SU-DHL-6 (cell line): ENCODE measurements around the gene IQCF2.

ENCODE experiments used
- H2AFZ ChIP-seq: fragments of 200-600 bp; sonication (generic); 2 replicates; pipeline ENCODE4 v1.6.1; 2014; ENCODE audit warnings: low read depth, mild to moderate bottlenecking, moderate library complexity, mixed read lengths, antibody characterized with exemption, low read length; ENCODE audit not compliant: severe bottlenecking
- H3F3A ChIP-seq: fragments of 200-600 bp; shearing (Covaris generic); 2 replicates; pipeline ENCODE4 v1.6.0; 2016; ENCODE audit warnings: antibody characterized with exemption, mild to moderate bottlenecking; ENCODE audit not compliant: insufficient read depth
- H3K27ac ChIP-seq: fragments of 200-600 bp; sonication (generic); 2 replicates; pipeline ENCODE4 v1.5.1; 2016; ENCODE audit warnings: low read depth, mild to moderate bottlenecking, low read length, moderate library complexity, mixed read lengths
- H3K27me3 ChIP-seq: fragments of 200-600 bp; sonication (generic), shearing (Covaris generic); 2 replicates; pipeline ENCODE4 v1.6.0; 2014; ENCODE audit warnings: mild to moderate bottlenecking, low read length
- H3K36me3 ChIP-seq: fragments of 200-600 bp; sonication (generic); 2 replicates; pipeline ENCODE4 v1.6.1; 2014; ENCODE audit warnings: mild to moderate bottlenecking, low read length, mixed read lengths
- H3K4me2 ChIP-seq: fragments of 300-600, 200-600 bp; shearing (Covaris generic), sonication (generic); 2 replicates; pipeline ENCODE4 v1.6.0; 2014; ENCODE audit warnings: low read length, low read depth, mild to moderate bottlenecking; ENCODE audit not compliant: poor library complexity, severe bottlenecking
- H3K4me3 ChIP-seq: fragments of 200-600 bp; sonication (generic); 2 replicates; pipeline ENCODE4 v1.5.1; 2014; ENCODE audit warnings: antibody characterized with exemption, low read length, mild to moderate bottlenecking, mixed read lengths; ENCODE audit not compliant: insufficient read depth, poor library complexity, severe bottlenecking
- H3K79me2 ChIP-seq: fragments of 200-600 bp; sonication (generic); 2 replicates; pipeline ENCODE4 v1.6.1; 2014; ENCODE audit warnings: mild to moderate bottlenecking, low read length, moderate library complexity; ENCODE audit not compliant: insufficient read depth
- H3K9ac ChIP-seq: fragments of 200-600 bp; sonication (generic); 2 replicates; pipeline ENCODE4 v1.7.0; 2014; ENCODE audit warnings: mild to moderate bottlenecking, low read length
- H3K9me2 ChIP-seq: fragments of 200-600 bp; sonication (generic); replicated peaks from 2 replicates; pipeline ENCODE4 v1.6.1; 2014; ENCODE audit warnings: low read length; ENCODE audit not compliant: insufficient read depth
- H3K9me3 ChIP-seq: fragments of 200-600 bp; sonication (generic); 2 replicates; pipeline ENCODE4 v1.6.1; 2014; ENCODE audit warnings: low read length, mixed read lengths; ENCODE audit not compliant: insufficient read depth
- H4K20me1 ChIP-seq: fragments of 200-600 bp; sonication (generic); 2 replicates; pipeline ENCODE4 v1.6.1; 2014; ENCODE audit warnings: low read depth, mild to moderate bottlenecking, antibody characterized with exemption, low read length, moderate library complexity, mixed read lengths
- EZH2phosphoT487 ChIP-seq: fragments of 200-600 bp; sonication (generic), shearing (Covaris generic); conservative IDR thresholded peaks from 2 replicates; pipeline ENCODE4 v1.6.1; 2018; ENCODE audit warnings: mild to moderate bottlenecking, antibody characterized with exemption, low read length, moderate library complexity, mixed read lengths
- TF ChIP-seq, protein P1 (sequence below): fragments of 200-600 bp; sonication (generic); IDR thresholded peaks from one replicate; pipeline ENCODE4 v1.5.1; 2017; ENCODE audit warnings: antibody characterized with exemption, mild to moderate bottlenecking, low read length, moderate library complexity; ENCODE audit not compliant: insufficient read depth, poor library complexity, severe bottlenecking

The IQCF2 gene

GRCh38 chr3:51815614-51816013, 45.8 kb upstream of the IQCF2 start:
- Histone ChIP-seq H3K4me2 (no peak overlapping the region), H3K4me3 (no peak overlapping the region), H3K27me3 (peaks cover 3% of the 10 kb centered on the region; the same call in 1 of the 2 replicates), H3F3A (no peaks in the 10 kb centered on the region), H3K27ac (no peak overlapping the region), H3K36me3 (no peaks in the 10 kb centered on the region), H3K79me2 (no peaks in the 10 kb centered on the region), H3K9me2 (no peaks in the 10 kb centered on the region), H2AFZ (no peak overlapping the region), H3K9me3 (no peaks in the 10 kb centered on the region), H3K9ac (no peak overlapping the region), H4K20me1 (no peaks in the 10 kb centered on the region)
- TF ChIP-seq, protein P1, sequence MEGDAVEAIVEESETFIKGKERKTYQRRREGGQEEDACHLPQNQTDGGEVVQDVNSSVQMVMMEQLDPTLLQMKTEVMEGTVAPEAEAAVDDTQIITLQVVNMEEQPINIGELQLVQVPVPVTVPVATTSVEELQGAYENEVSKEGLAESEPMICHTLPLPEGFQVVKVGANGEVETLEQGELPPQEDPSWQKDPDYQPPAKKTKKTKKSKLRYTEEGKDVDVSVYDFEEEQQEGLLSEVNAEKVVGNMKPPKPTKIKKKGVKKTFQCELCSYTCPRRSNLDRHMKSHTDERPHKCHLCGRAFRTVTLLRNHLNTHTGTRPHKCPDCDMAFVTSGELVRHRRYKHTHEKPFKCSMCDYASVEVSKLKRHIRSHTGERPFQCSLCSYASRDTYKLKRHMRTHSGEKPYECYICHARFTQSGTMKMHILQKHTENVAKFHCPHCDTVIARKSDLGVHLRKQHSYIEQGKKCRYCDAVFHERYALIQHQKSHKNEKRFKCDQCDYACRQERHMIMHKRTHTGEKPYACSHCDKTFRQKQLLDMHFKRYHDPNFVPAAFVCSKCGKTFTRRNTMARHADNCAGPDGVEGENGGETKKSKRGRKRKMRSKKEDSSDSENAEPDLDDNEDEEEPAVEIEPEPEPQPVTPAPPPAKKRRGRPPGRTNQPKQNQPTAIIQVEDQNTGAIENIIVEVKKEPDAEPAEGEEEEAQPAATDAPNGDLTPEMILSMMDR, result no peak
- TF ChIP-seq EZH2phosphoT487, result no peak

GRCh38 chr3:51816723-51817122, 44.7 kb upstream of the IQCF2 start:
- no peak overlapping the region for H3K27ac ChIP-seq
- no peaks in the 10 kb centered on the region for H3K9me3 ChIP-seq
- H3K79me2 ChIP-seq, result no peaks in the 10 kb centered on the region
- no peaks in the 10 kb centered on the region for H3K9me2 ChIP-seq
- no peak overlapping the region for H3K4me2 ChIP-seq
- H3K36me3 ChIP-seq, result no peaks in the 10 kb centered on the region
- no peak for TF ChIP-seq EZH2phosphoT487
- TF ChIP-seq, protein P1, result no peak
- no peak overlapping the region for H2AFZ ChIP-seq
- H4K20me1 ChIP-seq, result no peaks in the 10 kb centered on the region
- peaks cover 3% of the 10 kb centered on the region; the same call in 1 of the 2 replicates for H3K27me3 ChIP-seq
- H3F3A ChIP-seq, result no peaks in the 10 kb centered on the region
- no peak overlapping the region for H3K9ac ChIP-seq
- H3K4me3 ChIP-seq, result no peak overlapping the region

DNA sequence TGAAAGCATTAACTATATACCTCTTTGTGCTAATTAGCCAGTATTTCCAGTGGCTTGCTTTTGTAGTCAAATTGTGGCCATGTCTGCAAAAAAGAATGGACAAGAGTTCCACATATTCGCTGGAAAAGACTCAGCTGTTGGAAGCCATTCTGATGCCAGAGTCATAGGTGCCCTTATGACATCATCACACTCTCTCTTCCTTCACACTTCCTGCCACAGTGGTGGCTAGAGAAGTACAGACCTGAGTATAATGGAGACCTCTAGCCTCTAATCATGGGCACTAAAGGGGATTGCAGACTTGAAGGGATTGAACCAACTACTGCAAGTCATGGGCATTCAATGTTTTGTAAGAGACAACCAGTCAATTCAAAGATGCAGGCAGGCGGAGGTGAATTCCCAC, 44.0 kb upstream of the IQCF2 start:
- Histone ChIP-seq H3K4me3 (no peak overlapping the region), H3K9me3 (no peaks in the 10 kb centered on the region), H2AFZ (no peak overlapping the region), H3K27me3 (peaks cover 3% of the 10 kb centered on the region; the same call in 1 of the 2 replicates), H4K20me1 (no peaks in the 10 kb centered on the region), H3K79me2 (no peaks in the 10 kb centered on the region), H3K36me3 (no peaks in the 10 kb centered on the region), H3K9me2 (no peaks in the 10 kb centered on the region), H3F3A (no peaks in the 10 kb centered on the region), H3K9ac (no peak overlapping the region), H3K4me2 (no peak overlapping the region), H3K27ac (no peak overlapping the region)
- TF ChIP-seq EZH2phosphoT487, result no peak
- TF ChIP-seq, protein P1, result no peak

DNA sequence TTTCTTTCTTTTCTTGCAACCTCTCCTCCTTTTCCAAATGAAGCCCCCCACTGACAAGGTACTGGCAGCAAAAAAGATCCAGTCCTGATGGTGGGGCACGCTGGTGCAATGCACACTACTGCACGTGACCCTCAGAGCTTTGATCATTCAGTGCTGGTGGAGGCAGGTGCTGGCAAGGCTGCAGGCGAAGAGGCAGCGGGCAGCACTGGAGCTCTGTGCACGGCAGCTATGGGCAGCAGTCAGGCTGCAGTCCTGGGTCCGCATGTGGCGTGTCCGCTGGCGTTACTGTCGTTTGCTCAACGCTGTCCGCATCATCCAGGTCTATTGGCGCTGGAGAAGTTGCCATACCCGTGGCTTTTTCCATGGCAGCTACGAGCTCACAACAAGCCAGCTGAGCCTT, 42.3 kb upstream of the IQCF2 start:
- no peak overlapping the region for H3K27ac ChIP-seq
- TF ChIP-seq, protein P1, result no peak
- TF ChIP-seq EZH2phosphoT487, result no peak
- no peaks in the 10 kb centered on the region for H3K9me2 ChIP-seq
- H2AFZ ChIP-seq, result no peak overlapping the region
- no peaks in the 10 kb centered on the region for H3K36me3 ChIP-seq
- H3K27me3 ChIP-seq, result peaks cover 3% of the 10 kb centered on the region; the same call in 1 of the 2 replicates
- no peak overlapping the region for H3K4me2 ChIP-seq
- no peaks in the 10 kb centered on the region for H3K79me2 ChIP-seq
- no peaks in the 10 kb centered on the region for H3F3A ChIP-seq
- no peak overlapping the region for H3K9ac ChIP-seq
- no peak overlapping the region for H3K4me3 ChIP-seq
- no peaks in the 10 kb centered on the region for H4K20me1 ChIP-seq
- no peaks in the 10 kb centered on the region for H3K9me3 ChIP-seq
